Vagina (tissue), 2 donors: ENCODE results near the gene ARL5C. TPM values are rescaled to one million over a fixed set of nuclear protein-coding genes. Genes with fewer than 3 reads are reported as not detected.

Source experiments
- DNase-seq, 2 donors: peaks; one replicate each; pipeline ENCODE4 v3.0.0-alpha.2; 2017; ENCODE audit errors: extremely low spot score in 2 of 2
- H3K27ac ChIP-seq: fragments of 200-600 bp; sonication (generic); one replicate; pipeline ENCODE4 v1.5.1; 2019
- H3K27me3 ChIP-seq: fragments of 200-600 bp; sonication (generic); one replicate; pipeline ENCODE4 v1.5.1; 2019
- H3K36me3 ChIP-seq, 2 donors: fragments of 200-600 bp; sonication (generic); one replicate each; pipeline ENCODE4 v1.5.1; 2017 to 2019
- H3K4me1 ChIP-seq: fragments of 200-600 bp; sonication (generic); one replicate; pipeline ENCODE4 v1.5.1; 2019
- H3K4me3 ChIP-seq, 2 donors: fragments of 200-600 bp; sonication (generic); 1 replicate in 1 of 2; 2 replicates in 1 of 2; pipeline ENCODE4 v1.5.1; 2016 to 2019
- H3K9me3 ChIP-seq: fragments of 200-600 bp; sonication (generic); one replicate; pipeline ENCODE4 v1.5.1; 2019
- CTCF ChIP-seq, 3 experiments: fragments of 450-650 bp in 2 of 3; fragments of 200-600 bp in 1 of 3; sonication (generic) in 1 of 3; IDR thresholded peaks; one replicate each; pipeline ENCODE4 v1.5.1; 2017 to 2019; ENCODE audit warnings: antibody characterized with exemption in 3 of 3, mild to moderate bottlenecking in 2 of 3, moderate library complexity in 2 of 3
- POLR2A ChIP-seq, 2 donors: fragments of 450-650 bp; IDR thresholded peaks; one replicate each; pipeline ENCODE4 v1.6.1; 2017; ENCODE audit warnings: antibody characterized with exemption in 2 of 2, mild to moderate bottlenecking in 2 of 2, moderate library complexity in 2 of 2
- POLR2AphosphoS5 ChIP-seq, 2 donors: sonication (generic); formaldehyde crosslinking; IDR thresholded peaks; one replicate each; pipeline ENCODE4 v1.9.0; 2017; ENCODE audit warnings: antibody characterized with exemption in 2 of 2, mild to moderate bottlenecking in 2 of 2, low read depth in 1 of 2; ENCODE audit not compliant: insufficient read depth in 1 of 2
- intact Hi-C: fragments of 100-400 bp; cut with DNase I; formaldehyde crosslinking; loops from one replicate; pipeline ENCODE4 v1.15.1; 2023
- total RNA-seq: library from RNA; depleted of rRNA; stranded (reverse); fragments of >200 nt; gene quantifications from one replicate; pipeline ENCODE4 v1.2.3, GENCODE V29; 2016

Gene ARL5C
- total RNA-seq, 1 donor from 2014 or later: not detected

- no peak for DNase-seq
- TF ChIP-seq CTCF (IDR thresholded peaks at IDR 0.05) (no peak), POLR2AphosphoS5 (IDR thresholded peaks at IDR 0.05; ENCODE audit: insufficient read depth in 1 of 2, low read depth in 1 of 2) (peak in 1 of 2 donors; percentile 75), POLR2A (IDR thresholded peaks at IDR 0.05) (peak in 1 of 2 donors; percentile 42)
- H3K27me3 ChIP-seq: no peaks in the 10 kb centered on the region
- intact Hi-C loops: no loop called here
- peaks cover 67% of the 10 kb centered on the region for H3K4me1 ChIP-seq
- H3K4me3 ChIP-seq: peak within 1 kb of the TSS; percentile 78 to 89
- H3K27ac ChIP-seq: peak within 1 kb of the TSS; percentile 95
- no peaks in the 10 kb centered on the region for H3K9me3 ChIP-seq
- H3K36me3 ChIP-seq: peaks cover 0 to 13% of the 10 kb centered on the region in 2 donors
Measured at GRCh38 chr17:39197380-39198185, 31.6 kb upstream of the ARL5C start, which contains the start of gene CACNB1. Gene CACNB1 (minus strand): TSS chr17:39197669. CDS start chr17:39197495, 174 bp downstream.

- H3K27me3 ChIP-seq: no peaks in the 10 kb centered on the region
- H3K9me3 ChIP-seq: no peaks in the 10 kb centered on the region
- intact Hi-C loops: no loop called here
- H3K4me3 ChIP-seq: peak overlapping the region; percentile 78 to 89
- TF ChIP-seq CTCF (IDR thresholded peaks at IDR 0.05): no peak
- no peak for TF ChIP-seq POLR2AphosphoS5 (IDR thresholded peaks at IDR 0.05; ENCODE audit: insufficient read depth in 1 of 2, low read depth in 1 of 2)
- no peak for TF ChIP-seq POLR2A (IDR thresholded peaks at IDR 0.05)
- peak overlapping the region; percentile 95 for H3K27ac ChIP-seq
- H3K36me3 ChIP-seq: peaks cover 0 to 6% of the 10 kb centered on the region in 2 donors
- DNase-seq: no peak
- peaks cover 63% of the 10 kb centered on the region for H3K4me1 ChIP-seq
Measured at GRCh38 chr17:39196808-39197291, 30.9 kb upstream of the ARL5C start.

- H3K27me3 ChIP-seq: no peaks in the 10 kb centered on the region
- H3K36me3 ChIP-seq: peaks cover 0 to 5% of the 10 kb centered on the region in 2 donors
- no peaks in the 10 kb centered on the region for H3K9me3 ChIP-seq
- no peak for DNase-seq
- peak overlapping the region; percentile 95 for H3K27ac ChIP-seq
- intact Hi-C loops: no loop called here
- TF ChIP-seq CTCF (IDR thresholded peaks at IDR 0.05) (no peak), POLR2A (IDR thresholded peaks at IDR 0.05) (no peak), POLR2AphosphoS5 (IDR thresholded peaks at IDR 0.05; ENCODE audit: insufficient read depth in 1 of 2, low read depth in 1 of 2) (no peak)
- peak overlapping the region; percentile 78 to 89 for H3K4me3 ChIP-seq
- H3K4me1 ChIP-seq: peaks cover 58% of the 10 kb centered on the region
Measured at GRCh38 chr17:39196241-39196807, 30.4 kb upstream of the ARL5C start.

- Histone ChIP-seq H3K4me1 (peaks cover 51% of the 10 kb centered on the region), H3K27ac (peak overlapping the region; percentile 95), H3K36me3 (peaks cover 0 to 9% of the 10 kb centered on the region in 2 donors), H3K27me3 (no peaks in the 10 kb centered on the region), H3K4me3 (peak overlapping the region in 1 of 2 donors; percentile 89), H3K9me3 (no peaks in the 10 kb centered on the region)
- DNase-seq: no peak
- TF ChIP-seq POLR2A (IDR thresholded peaks at IDR 0.05): no peak
- no peak for TF ChIP-seq CTCF (IDR thresholded peaks at IDR 0.05)
- no peak for TF ChIP-seq POLR2AphosphoS5 (IDR thresholded peaks at IDR 0.05; ENCODE audit: insufficient read depth in 1 of 2, low read depth in 1 of 2)
- intact Hi-C loops: no loop called here
Measured at GRCh38 chr17:39195568-39196160, 29.7 kb upstream of the ARL5C start.
